GM06990 (cell line): ENCODE measurements around the gene PMAIP1.

Source experiments
- DNase-seq: peaks from one replicate; pipeline ENCODE4 v3.0.0-alpha.2; 2011; ENCODE audit not compliant: insufficient read length; ENCODE audit errors: extremely low read depth
- H3K27me3 ChIP-seq: replicated peaks from 2 replicates; pipeline ENCODE4 v1.6.0; 2011; ENCODE audit warnings: low read length; ENCODE audit not compliant: control insufficient read depth, insufficient read depth
- H3K36me3 ChIP-seq: 2 replicates; pipeline ENCODE4 v1.5.1; 2011; ENCODE audit warnings: low read length; ENCODE audit not compliant: control insufficient read depth, insufficient read depth
- H3K4me3 ChIP-seq: replicated peaks from 2 replicates; pipeline ENCODE4 v1.5.1; 2011; ENCODE audit warnings: low read depth, mild to moderate bottlenecking, control low read depth, low read length
- TF ChIP-seq, protein P1 (sequence below): IDR thresholded peaks from 2 replicates; pipeline ENCODE4 v1.5.1; 2011; ENCODE audit warnings: low read length, control low read depth, mild to moderate bottlenecking, inconsistent platforms; ENCODE audit not compliant: insufficient read depth, poor library complexity, severe bottlenecking

The PMAIP1 gene

GRCh38 chr18:59945544-59945943 lies 45.7 kb downstream of the PMAIP1 start:
- Histone ChIP-seq H3K27me3 (no peaks in the 10 kb centered on the region), H3K4me3 (no peak overlapping the region), H3K36me3 (no peaks in the 10 kb centered on the region)
- TF ChIP-seq, protein P1, sequence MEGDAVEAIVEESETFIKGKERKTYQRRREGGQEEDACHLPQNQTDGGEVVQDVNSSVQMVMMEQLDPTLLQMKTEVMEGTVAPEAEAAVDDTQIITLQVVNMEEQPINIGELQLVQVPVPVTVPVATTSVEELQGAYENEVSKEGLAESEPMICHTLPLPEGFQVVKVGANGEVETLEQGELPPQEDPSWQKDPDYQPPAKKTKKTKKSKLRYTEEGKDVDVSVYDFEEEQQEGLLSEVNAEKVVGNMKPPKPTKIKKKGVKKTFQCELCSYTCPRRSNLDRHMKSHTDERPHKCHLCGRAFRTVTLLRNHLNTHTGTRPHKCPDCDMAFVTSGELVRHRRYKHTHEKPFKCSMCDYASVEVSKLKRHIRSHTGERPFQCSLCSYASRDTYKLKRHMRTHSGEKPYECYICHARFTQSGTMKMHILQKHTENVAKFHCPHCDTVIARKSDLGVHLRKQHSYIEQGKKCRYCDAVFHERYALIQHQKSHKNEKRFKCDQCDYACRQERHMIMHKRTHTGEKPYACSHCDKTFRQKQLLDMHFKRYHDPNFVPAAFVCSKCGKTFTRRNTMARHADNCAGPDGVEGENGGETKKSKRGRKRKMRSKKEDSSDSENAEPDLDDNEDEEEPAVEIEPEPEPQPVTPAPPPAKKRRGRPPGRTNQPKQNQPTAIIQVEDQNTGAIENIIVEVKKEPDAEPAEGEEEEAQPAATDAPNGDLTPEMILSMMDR = no peak
- DNase-seq = no peak

DNA sequence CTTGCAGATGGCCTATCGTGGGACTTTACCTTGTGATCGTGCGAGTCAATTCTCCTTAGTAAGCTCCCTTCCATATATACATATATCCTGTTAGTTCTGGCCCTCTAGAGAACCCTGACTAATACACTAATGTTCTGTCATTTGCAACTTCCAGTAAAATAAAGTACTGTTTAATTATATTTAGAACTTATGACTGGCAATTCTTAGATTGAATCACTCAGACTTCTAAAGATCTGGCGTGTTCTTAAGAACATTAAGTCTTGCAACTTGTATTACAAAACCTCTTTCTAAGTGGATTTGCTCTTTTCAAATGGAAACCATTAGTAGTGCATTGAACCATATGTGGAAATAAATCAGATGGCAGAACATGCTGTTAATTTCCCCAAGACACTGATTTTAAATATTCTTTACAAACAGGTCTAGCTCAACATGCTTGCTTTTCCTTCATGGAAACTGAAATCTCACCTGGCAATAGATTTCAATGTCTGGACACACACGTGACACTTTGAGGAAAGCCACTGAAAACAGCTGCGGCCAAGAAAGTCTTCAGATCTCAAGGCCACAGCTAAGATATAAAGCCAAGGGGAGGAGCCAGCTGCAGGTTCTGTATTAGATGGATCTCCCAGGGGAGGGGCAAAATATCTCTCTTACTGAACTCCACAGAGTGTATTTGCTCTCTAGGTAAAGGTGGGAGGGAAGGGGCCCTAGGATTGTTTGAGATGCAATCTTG lies 50.6 kb downstream of the PMAIP1 start:
- no peak overlapping the region for H3K4me3 ChIP-seq
- no peaks in the 10 kb centered on the region for H3K36me3 ChIP-seq
- DNase-seq = no peak
- TF ChIP-seq, protein P1 = no peak
- H3K27me3 ChIP-seq = no peaks in the 10 kb centered on the region

DNA sequence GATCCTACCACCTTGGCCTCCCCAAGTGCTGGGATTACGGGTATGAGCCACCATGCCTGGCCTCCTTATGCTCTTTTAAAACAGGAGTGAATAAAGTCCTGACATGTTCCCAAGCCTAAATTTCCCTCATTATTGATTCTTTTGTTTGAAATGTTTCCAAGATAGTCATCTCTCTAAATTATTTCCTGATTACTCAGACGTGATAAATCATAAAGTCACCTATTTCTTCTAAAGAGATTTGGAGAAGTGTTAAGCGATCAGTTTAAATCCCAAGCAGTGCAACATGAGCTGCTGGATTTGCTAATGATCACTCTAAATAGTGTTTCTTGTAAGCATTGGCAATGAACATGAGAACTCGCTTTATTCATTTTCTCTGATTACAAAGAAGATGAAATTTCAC lies 51.8 kb downstream of the PMAIP1 start:
- H3K27me3 ChIP-seq = no peaks in the 10 kb centered on the region
- no peak for DNase-seq
- TF ChIP-seq, protein P1 = no peak

GRCh38 chr18:59952283-59953007 lies 52.6 kb downstream of the PMAIP1 start:
- H3K36me3 ChIP-seq = no peaks in the 10 kb centered on the region
- DNase-seq = no peak

More for the DNA sequence above, 51.8 kb downstream of the PMAIP1 start:
- no peaks in the 10 kb centered on the region for H3K36me3 ChIP-seq
- no peak overlapping the region for H3K4me3 ChIP-seq

More at GRCh38 chr18:59952283-59953007, 52.6 kb downstream of the PMAIP1 start:
- H3K27me3 ChIP-seq = no peaks in the 10 kb centered on the region
- TF ChIP-seq, protein P1 = no peak
- H3K4me3 ChIP-seq = no peak overlapping the region; the same call in 1 of the 2 replicates
